ENCODE measurements around the gene MTFR1L. TPM values are rescaled to one million over a fixed set of nuclear protein-coding genes. Genes with fewer than 3 reads are reported as not detected.

Gene MTFR1L
- total and polyA plus RNA-seq, 9 of the 15 experiments (the other 6 are each of a cell fraction or from before 2014, with no cell fraction given), result 41.4 to 98.5 (median 53.7) TPM

DNA sequence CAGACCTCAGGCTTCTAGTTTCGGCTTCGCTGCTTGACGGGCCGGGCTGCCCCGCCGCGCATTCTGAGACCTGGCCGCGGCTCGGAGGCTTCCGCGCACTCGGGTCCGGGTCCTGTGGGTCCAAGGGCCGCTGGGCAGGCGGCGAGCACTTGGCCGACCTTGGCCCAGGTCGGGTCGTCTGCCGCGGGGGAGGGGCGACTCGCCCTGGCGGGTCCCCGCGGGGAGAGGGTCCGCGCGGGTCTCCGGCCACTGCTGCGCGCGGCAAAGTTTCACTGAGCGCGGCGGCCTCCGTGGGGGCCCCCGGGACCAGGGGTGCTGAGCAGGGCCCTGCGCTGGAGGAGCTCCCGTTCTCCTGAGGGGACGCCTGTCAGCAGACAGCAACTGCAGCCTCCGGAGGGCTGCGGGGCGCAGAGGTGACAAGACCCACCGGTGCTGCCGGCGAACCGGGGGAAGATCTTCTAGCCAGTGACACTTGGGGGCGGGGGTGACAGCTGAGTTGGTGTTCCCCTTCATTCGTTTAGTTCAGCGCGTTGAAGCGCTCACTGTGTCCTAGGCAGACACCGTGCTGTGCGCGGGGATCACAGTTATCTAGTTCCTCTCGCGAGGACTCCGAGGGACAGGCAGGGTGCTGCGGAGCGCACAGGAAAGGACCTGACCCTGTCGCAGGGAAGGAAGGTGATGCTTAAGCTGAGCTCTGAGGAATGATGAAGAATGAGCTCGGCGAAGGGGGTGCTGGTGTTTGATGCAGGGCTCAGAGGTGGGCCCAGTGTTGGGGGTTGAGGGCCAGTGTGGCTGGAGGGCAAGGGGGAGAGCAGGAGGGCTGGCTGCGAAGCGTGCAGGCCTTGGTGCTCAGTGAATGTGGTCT lies 725 bp downstream of the MTFR1L start (continued):
- TF ChIP-seq, protein P1, sequence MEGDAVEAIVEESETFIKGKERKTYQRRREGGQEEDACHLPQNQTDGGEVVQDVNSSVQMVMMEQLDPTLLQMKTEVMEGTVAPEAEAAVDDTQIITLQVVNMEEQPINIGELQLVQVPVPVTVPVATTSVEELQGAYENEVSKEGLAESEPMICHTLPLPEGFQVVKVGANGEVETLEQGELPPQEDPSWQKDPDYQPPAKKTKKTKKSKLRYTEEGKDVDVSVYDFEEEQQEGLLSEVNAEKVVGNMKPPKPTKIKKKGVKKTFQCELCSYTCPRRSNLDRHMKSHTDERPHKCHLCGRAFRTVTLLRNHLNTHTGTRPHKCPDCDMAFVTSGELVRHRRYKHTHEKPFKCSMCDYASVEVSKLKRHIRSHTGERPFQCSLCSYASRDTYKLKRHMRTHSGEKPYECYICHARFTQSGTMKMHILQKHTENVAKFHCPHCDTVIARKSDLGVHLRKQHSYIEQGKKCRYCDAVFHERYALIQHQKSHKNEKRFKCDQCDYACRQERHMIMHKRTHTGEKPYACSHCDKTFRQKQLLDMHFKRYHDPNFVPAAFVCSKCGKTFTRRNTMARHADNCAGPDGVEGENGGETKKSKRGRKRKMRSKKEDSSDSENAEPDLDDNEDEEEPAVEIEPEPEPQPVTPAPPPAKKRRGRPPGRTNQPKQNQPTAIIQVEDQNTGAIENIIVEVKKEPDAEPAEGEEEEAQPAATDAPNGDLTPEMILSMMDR (IDR thresholded peaks at IDR 0.05 in 2 of 3, conservative IDR thresholded peaks at IDR 0.05 in 1 of 3; ENCODE audit: insufficient read depth in 2 of 3, low read depth in 1 of 3, low read length in 3 of 3), result no peak
- TF ChIP-seq, protein P2, sequence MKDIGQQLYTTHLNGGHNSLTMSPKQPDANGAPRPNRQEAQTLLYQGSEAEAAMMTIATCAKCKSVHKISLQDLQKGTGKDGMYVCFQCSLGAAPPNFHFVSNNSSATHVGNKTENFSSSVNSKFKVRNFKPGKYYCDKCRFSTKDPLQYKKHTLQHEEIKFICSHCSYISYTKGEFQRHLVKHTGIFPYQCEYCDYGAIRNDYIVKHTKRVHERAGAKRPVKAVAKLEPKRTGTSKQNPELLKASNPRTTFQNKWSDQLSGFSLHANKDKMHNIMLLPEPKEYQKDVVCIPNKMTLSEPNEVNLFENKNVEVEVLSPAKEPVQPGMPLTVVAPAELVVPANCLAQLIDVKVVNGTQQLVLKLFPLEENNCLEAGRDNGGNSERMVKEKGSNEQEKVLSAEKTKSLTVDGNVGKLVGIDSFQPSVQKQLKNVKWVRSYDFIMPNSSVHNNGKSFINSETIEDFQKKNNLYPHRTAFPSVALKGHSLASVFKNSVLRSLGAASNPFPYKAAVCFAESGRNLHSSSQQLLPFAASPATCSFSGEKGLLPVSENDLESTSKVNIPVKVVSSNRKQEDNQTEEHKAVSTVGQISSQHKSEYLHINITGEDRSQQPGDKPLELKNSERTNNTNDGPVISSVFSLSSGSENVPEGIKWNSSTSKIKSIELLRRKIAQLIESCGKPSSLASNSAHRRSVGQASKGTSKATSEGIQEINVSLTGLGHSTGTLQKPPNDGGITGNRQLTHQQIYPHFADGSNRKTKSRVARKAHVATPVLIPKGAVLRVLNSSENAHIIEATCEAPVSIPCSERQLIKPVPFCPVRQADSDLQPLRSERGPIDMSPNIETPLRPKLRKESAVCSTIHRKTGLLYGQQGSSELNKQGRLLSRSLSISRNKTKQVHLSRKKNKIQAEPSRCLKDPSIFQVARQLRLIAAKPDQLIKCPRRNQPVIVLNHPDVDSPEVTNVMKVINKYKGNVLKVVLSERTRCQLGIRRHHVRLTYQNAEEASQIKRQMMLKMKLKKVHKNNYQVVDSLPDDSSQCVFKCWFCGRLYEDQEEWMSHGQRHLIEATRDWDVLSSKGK (CRISPR knock-in tag; IDR thresholded peaks at IDR 0.05), result no peak
- TF ChIP-seq SPI1 (IDR thresholded peaks at IDR 0.05; ENCODE audit: borderline replicate concordance, low read depth, low read length) (peak; percentile 67; the same call in 1 of the 2 replicates), KAT7 (CRISPR knock-in tag; IDR thresholded peaks at IDR 0.05; ENCODE audit: borderline replicate concordance) (no peak), NCOR1 (IDR thresholded peaks at IDR 0.05) (no peak), ZNF76 (CRISPR knock-in tag; IDR thresholded peaks at IDR 0.05; ENCODE audit: borderline replicate concordance) (no peak), KDM2B (CRISPR knock-in tag; IDR thresholded peaks at IDR 0.05) (no peak), JUN (IDR thresholded peaks at IDR 0.05; ENCODE audit: borderline replicate concordance, low read depth, low read length) (no peak), JUN (CRISPR knock-in tag; IDR thresholded peaks at IDR 0.05; ENCODE audit: borderline replicate concordance) (no peak)
- TF ChIP-seq, protein P3, sequence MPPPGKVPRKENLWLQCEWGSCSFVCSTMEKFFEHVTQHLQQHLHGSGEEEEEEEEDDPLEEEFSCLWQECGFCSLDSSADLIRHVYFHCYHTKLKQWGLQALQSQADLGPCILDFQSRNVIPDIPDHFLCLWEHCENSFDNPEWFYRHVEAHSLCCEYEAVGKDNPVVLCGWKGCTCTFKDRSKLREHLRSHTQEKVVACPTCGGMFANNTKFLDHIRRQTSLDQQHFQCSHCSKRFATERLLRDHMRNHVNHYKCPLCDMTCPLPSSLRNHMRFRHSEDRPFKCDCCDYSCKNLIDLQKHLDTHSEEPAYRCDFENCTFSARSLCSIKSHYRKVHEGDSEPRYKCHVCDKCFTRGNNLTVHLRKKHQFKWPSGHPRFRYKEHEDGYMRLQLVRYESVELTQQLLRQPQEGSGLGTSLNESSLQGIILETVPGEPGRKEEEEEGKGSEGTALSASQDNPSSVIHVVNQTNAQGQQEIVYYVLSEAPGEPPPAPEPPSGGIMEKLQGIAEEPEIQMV (tag; conservative IDR thresholded peaks at IDR 0.05; ENCODE audit: low read depth), result no peak
- TF ChIP-seq, protein P4, sequence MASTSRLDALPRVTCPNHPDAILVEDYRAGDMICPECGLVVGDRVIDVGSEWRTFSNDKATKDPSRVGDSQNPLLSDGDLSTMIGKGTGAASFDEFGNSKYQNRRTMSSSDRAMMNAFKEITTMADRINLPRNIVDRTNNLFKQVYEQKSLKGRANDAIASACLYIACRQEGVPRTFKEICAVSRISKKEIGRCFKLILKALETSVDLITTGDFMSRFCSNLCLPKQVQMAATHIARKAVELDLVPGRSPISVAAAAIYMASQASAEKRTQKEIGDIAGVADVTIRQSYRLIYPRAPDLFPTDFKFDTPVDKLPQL (IDR thresholded peaks at IDR 0.05; ENCODE audit: extremely low read depth, insufficient read length), result no peak
- TF ChIP-seq, protein P5, sequence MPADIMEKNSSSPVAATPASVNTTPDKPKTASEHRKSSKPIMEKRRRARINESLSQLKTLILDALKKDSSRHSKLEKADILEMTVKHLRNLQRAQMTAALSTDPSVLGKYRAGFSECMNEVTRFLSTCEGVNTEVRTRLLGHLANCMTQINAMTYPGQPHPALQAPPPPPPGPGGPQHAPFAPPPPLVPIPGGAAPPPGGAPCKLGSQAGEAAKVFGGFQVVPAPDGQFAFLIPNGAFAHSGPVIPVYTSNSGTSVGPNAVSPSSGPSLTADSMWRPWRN (IDR thresholded peaks at IDR 0.05; ENCODE audit: low read depth), result no peak
- TF ChIP-seq, protein P6, sequence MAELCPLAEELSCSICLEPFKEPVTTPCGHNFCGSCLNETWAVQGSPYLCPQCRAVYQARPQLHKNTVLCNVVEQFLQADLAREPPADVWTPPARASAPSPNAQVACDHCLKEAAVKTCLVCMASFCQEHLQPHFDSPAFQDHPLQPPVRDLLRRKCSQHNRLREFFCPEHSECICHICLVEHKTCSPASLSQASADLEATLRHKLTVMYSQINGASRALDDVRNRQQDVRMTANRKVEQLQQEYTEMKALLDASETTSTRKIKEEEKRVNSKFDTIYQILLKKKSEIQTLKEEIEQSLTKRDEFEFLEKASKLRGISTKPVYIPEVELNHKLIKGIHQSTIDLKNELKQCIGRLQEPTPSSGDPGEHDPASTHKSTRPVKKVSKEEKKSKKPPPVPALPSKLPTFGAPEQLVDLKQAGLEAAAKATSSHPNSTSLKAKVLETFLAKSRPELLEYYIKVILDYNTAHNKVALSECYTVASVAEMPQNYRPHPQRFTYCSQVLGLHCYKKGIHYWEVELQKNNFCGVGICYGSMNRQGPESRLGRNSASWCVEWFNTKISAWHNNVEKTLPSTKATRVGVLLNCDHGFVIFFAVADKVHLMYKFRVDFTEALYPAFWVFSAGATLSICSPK (IDR thresholded peaks at IDR 0.05; ENCODE audit: borderline replicate concordance), result 0 out of 2 replicates have a peak, but pooled peaks have one; percentile 32
